GM18520 (cell line): ENCODE data around the gene CSAG2.

Experiments
- ATAC-seq: cut with Tn5 transposase; IDR thresholded peaks from one replicate; pipeline ENCODE4 v1.9.1; 2021; ENCODE audit not compliant: unreplicated experiment

The CSAG2 gene

DNA sequence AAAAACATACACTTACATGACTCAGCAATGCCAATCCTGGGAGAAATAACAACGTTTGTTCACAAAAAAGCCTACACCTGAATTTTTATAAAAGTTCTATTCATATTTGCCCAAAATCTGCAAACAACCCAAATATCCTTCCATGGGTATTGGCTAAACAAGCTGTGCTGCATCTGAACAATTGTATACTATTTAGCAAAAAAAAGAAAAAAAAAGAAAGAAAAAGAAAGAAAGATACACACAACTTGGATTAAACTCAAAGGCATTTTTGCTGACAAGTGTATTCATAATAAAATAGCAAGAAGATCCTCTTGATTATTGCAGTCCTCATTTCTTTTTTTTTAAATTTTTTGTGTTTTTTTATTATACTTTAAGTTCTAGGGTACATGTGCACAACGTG, 34.9 kb downstream of the CSAG2 start:
- ATAC-seq, result no peak

DNA sequence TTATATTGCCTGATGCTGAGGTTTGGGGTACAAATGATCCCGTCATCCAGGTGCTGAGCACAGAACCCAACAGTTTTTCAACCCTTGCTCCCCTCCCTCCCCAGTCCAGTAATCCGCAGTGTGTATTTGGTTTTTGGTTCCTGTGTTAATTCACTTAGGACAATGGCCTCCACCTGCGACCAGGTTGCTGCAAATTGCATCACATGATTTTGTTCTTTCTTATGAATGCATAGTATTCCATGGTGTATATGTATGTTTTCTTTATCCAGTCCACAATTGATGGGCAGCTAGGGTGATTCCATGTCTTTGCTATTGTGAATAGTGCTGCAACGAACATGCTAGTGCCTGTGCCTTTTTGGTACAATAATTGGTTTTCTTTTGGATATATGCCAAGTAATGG, 46.0 kb downstream of the CSAG2 start:
- no peak for ATAC-seq

DNA sequence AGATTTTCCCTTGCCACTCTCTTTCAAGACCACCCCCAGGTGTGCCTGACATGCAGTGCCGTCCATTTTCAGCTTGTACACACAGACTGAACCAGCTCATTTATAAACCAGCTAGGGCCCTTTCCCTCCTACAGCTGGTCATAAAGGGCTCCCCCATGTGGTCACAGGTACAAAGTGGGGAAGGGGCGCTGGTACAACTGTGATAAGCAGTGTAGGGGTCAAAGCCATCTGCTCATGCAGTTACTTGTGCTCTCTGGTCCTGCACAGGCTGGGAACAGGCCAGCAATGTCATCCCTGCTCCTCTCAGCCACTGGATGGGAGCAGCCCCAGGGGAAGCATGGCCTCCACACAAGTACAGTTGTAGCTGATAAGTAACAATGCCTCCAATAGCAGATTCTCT, 50.8 kb downstream of the CSAG2 start:
- ATAC-seq, result no peak
